ENCODE results near the gene KCNQ2.

GRCh38 chr20:63366390-63367365 is 105.8 kb downstream of the KCNQ2 start:
- TF ChIP-seq CTCF (IDR thresholded peaks at IDR 0.05; ENCODE audit: low read depth, low read length, missing input control) (no peak), GABPA (IDR thresholded peaks at IDR 0.05 in 1 of 2, conservative IDR thresholded peaks at IDR 0.05 in 1 of 2) (no peak), RAD21 (IDR thresholded peaks at IDR 0.05) (no peak), YY1 (IDR thresholded peaks at IDR 0.05) (no peak), RXRA (IDR thresholded peaks at IDR 0.05) (no peak), HNF4A (conservative IDR thresholded peaks at IDR 0.05) (no peak), JUND (IDR thresholded peaks at IDR 0.05) (no peak)
- TF ChIP-seq, protein P1, sequence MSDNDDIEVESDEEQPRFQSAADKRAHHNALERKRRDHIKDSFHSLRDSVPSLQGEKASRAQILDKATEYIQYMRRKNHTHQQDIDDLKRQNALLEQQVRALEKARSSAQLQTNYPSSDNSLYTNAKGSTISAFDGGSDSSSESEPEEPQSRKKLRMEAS (IDR thresholded peaks at IDR 0.05), result no peak
- TF ChIP-seq, protein P2, sequence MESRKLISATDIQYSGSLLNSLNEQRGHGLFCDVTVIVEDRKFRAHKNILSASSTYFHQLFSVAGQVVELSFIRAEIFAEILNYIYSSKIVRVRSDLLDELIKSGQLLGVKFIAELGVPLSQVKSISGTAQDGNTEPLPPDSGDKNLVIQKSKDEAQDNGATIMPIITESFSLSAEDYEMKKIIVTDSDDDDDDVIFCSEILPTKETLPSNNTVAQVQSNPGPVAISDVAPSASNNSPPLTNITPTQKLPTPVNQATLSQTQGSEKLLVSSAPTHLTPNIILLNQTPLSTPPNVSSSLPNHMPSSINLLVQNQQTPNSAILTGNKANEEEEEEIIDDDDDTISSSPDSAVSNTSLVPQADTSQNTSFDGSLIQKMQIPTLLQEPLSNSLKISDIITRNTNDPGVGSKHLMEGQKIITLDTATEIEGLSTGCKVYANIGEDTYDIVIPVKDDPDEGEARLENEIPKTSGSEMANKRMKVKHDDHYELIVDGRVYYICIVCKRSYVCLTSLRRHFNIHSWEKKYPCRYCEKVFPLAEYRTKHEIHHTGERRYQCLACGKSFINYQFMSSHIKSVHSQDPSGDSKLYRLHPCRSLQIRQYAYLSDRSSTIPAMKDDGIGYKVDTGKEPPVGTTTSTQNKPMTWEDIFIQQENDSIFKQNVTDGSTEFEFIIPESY (IDR thresholded peaks at IDR 0.05), result no peak
- TF ChIP-seq, protein P3, sequence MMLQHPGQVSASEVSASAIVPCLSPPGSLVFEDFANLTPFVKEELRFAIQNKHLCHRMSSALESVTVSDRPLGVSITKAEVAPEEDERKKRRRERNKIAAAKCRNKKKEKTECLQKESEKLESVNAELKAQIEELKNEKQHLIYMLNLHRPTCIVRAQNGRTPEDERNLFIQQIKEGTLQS (IDR thresholded peaks at IDR 0.05), result no peak
